HG02763 (cell line): ENCODE measurements around the gene RANBP3L.

Experiments used
- ATAC-seq: cut with Tn5 transposase; IDR thresholded peaks from one replicate; pipeline ENCODE4 v1.9.1; 2021; ENCODE audit warnings: mild to moderate bottlenecking, moderate library complexity; ENCODE audit not compliant: unreplicated experiment

RANBP3L gene

DNA sequence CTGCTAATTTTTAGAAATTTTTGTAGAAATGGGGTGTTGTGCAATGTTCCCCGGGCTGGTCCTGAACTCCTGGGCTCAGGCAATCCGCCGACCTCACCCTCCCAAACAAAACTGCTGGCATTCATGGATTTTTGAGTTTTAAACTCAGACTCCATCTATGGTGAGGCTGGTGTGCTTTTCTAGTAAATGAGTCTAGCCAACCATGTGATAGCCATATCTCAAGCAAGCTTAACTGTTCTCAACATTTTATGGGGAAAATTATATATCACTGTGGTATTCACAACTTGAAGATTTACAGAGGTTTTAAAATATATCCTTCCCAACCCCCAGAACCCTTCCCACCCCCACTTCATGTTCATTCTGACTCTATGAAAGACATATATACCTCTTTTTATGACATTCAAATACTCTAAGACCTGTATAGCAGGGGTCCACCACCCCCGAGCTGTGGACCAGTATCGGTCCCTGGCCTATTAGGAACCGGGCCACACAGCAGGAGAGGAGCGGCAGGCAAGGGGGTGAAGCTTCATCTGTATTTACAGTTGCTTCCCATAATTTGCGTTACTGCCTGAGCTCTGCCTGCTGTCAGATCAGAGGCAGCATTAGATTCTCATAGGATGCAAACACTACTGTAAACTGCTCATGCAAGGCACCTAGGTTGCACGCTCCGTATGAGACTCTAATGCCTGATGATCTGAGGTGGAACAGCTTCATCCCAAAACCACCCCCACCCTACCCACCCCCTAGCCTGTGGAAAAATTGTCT lies 55.5 kb downstream of the RANBP3L start:
- no peak for ATAC-seq

DNA sequence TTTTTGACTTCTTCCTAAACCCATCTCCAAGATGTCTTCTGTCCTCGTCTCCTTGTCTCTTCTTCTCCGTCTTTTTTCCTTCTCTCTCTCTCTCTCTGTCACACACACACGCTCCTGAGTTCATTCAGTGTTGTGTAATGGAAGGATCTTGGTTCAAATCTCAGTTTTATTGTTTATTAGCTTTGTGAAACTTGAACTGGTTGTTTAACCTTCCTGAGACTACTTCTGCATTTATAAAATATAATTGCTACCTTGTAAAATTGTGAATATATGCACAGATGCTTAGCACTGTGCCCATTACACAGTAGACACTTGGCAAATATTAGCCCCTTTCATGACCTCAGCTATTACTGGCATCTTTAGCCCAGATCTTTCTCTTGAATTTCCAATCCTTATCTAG lies 57.6 kb downstream of the RANBP3L start:
- ATAC-seq, result no peak

DNA sequence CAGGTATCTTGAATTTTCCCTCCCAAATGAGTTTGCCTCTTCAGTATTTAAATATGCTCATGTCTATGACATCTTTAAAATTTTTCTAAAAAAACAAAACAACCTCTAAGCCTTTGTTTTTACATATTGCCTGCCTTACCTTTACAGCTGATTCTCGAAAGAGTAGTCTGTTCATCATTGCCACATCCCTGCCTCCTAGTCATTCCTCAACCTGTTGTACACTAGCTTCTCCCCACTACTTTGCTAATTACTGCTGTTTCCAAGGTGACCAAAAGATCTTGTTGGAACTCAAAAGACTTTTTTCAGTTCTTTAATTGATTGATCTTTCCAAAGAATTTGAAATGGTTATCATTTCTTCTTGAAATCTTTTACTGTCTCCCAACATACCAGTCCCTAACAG lies 58.0 kb downstream of the RANBP3L start:
- no peak for ATAC-seq

DNA sequence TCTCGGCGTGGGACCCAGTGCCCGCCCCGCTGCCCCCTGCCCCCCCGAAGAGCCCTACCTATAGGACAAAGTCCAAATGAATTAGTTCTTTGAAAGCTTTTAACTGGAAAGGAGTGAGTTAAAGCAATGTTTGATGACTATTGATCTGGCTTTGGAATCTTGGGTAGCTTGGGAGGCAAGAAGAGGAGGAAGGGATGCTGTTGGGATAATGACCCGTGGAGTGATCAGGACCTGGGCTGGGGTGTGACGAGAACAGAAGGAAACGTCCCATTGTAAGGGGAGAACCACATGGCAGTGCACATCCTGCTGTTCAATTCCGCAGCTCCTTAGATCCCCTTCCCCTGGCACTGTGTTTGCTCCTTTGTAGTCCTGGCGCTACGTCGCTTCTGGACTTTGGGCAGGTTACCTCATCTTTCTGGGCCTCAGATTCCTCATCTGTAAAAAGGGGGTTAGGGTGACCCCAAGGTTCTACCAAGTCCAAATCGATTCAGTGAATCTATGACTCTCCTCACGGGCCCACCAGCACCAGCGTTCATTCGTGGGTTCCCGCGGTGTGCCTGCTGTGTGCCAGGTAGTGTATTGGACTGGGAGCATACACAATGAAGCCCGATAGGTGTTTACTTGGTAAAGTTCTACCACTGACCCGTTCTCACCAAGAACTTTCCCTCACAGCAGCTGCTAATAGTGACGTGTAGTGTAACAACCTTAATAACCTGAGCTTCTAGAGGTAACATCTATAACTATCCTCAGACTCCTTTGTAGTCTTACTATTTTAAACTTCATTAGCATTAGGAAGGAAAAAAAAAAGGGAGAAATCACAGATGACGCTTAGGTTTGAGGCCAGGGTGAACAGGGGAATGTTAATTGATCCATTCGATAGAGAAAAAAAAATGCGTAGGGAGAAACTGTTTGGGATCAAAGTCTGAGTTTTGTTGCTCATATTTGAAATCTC lies 58.9 kb downstream of the RANBP3L start:
- ATAC-seq, result no peak

DNA sequence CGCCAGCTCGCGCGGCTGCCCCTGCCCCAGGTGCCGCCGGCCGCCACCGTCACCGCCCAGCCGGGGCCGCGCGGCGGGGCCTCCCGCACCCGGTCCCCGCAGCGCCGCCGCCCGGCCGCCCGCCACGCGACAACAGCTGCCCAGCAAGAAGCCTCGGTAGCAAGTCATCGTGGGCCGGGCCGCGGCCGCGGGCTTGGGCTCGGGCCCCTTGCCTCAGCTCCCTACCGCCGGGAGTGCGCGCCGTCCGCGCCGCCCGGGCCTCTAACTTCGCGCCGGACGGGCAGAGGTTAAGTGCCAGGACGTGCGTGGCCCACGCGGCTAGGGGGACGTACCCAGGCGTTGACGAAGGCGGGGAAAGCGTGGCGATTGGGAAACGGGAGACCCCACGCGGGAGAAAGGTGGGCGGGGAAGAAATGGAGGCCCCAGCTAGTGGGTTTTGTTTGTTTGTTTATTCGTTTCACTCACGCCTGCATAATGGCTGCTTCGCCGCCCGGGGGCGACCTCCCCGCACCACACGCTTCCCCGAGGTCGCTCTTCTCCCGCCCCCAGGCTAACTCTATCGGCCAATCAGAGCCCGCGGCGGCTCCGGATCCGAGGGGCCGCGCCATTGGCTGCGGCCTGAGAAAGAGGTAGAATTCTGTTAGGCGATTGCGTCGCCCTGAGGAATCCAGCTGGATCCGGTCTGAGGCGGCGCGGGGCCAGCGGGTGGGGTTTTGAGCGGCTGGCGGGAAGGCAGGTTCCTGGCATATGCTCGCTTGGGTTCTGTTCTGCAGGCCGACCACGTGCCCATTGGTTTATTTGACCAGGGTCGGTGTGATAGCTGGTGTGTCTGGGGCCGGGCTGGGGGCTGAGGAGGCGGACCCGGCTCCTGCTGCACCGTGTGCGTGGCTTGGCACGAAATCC lies 59.8 kb downstream of the RANBP3L start, which contains the start of gene NADK2:
Gene NADK2, minus strand, starts transcription at position 295 of the 903 bp plus-strand sequence. Its CDS starts 127 bp downstream, at position 168.
- ATAC-seq, result peak; percentile 92

DNA sequence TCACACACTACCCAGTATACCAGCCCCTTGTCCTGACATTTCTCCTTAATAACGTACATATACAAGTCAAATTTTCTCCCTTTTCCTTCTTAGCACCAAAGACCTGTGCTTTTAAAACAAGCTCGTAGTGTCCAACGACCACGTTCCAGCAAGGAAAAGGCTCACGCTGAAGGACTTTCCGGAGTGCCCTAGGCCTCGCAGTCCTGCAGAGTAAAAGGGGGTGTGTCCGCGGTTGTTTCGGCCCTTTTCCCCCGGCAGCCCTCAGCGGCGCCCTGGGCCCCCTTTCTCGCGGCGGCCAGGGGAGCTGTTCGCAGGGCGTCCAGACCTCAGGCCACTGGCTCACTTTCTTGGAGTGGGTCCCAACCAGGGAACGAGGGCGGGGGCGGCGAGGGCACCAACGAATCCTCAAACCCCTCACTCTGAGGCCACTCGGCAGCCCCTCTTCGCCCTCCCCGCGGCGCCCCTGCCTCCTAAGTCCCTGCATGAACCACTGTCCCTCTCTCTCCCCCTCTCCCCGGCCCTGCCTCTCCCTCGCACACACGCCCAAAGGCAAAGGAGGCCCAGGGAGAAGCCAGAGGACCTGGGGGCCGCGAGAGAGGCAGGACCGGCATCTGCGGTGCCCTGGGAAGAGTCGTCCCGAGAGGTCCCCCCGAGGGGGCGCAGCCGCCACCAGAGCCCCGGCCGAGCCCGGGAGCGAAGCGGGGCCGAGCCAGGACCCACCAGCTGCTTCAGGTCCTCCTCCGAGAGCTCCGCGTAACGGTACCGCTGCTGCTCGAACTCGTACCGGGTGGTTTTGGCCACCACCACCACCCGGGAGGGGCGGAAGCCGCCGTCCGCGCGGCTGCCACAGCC lies 60.7 kb downstream of the RANBP3L start:
- peak; percentile 21 for ATAC-seq

DNA sequence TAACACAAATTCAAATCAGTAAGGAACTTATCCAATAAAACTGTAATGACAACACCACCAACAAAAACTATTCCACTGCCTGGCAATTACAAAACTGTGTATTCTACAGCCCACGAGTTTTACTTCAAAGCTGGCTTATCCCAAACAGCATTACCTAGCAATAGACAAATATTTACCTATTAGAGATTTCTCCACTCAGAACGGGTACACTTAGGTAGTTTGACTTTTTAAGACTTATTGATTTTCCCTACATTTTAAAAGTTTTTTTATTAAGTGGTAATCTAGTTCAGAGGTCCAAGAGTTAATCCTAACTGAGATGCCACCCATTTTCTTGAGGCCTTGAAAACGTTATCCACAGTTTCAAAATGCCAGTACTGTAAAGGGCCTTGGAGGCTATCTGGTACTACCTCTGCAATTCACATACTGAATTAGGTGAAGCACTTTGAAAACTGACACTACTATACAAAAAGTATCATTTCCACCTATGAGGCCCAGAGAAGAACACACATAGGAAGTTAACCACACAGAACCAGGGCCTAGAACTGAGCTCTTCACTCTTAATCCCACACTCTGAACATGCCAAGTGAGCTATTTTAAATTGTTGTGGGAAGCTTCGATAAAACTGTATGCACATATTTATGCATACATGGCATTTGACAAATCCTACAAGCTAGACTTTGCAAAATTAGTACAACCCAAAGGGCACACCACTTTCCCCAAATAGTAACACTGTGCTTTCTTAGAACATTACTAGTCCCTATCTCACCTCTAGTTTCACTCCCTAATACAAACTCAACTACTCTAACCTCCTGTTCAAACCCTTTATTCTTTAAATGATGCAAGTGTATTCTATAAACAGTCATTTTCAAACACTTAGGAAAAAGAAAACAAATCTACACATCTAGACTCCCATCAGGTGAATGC lies 62.1 kb downstream of the RANBP3L start:
- no peak for ATAC-seq

DNA sequence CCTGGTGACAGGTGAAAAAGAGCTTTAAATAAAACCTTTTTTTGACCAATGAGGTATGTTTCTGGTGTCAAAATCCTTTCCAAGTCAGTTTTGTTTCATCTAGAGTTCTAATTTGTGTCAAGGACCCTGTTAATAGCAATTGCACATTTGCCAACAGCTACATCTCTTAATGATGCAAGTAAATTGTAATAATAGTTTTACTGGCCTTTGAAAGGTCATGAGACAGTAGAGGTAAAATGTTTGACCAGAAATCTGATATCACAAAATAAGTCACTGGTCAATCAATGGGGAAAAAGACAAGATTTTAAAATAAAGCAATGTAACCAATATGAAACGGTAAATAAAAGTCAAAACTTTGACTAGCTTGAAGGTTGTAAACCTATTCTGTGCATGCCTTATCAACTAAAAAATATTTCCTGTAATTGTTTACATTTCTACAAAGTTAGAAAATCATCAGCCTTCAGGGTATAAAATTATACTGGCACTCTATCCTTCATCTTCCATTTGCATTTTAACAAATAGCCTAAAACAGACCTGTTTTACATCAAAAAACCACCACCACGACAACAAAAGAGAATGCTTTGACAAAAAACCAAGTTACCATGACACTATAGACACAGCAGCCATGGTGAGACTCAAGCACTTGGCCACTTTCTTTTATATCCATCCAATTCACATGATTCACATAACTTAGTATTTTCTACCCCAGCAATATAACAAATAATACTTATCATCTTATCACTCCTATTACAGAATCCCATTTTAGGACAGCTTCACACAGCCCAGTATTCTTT lies 63.0 kb downstream of the RANBP3L start:
- ATAC-seq, result no peak

DNA sequence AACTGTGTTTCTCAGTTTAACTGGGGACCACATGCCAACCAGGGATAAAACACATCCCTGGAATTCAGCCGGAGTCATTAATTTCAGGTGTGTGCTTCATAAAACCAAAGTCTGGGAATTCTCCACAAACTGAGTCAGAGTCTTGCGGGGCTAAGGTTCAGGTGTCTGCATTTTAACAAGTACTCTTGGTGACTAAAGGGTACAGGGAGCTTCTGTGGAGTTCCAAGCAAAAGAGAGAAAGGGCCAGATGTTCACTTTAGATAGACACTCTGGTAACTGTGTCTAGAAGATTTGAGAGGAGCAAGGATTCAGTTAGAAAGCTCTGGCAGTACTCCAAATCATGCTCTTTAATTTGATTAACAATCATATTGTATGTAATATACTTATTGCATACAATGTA lies 64.0 kb downstream of the RANBP3L start:
- ATAC-seq, result no peak

DNA sequence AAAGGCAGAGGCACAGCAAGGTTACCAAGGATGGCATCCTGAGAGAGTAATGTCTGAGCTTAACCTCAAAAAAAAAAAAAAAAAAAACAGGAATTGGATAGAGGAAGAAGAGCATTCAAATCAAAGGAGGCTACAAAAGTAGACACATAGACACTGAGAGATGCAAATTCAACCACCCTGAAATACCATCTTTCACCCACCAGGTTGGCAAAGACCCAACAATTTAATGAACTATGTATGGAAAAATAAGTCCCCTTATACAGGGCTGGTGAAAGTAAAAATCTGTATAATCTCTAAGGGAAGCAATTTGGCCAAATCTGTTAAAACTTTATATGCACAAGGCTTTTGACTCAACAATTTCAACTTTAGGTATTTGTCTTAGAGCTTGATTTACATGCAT lies 64.9 kb downstream of the RANBP3L start:
- ATAC-seq, result no peak

DNA sequence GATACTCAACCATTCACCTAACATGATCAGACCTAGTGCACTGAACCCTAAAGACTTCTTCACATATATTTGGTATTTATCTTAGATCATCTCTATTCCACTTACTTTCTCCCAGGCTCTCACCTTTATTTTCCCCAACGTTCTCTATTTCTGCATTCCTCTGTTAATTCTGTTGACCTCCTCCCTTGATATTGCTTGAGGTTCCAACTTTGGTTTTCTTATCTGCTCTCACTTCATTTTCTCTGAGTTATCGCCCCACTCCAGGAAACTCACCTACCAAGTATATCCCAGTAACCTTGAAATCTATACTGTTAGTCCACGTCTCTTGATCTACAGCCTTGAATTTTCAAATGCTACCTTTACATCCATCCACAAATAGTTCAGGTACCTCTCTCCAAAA lies 69.2 kb downstream of the RANBP3L start:
- ATAC-seq, result no peak

DNA sequence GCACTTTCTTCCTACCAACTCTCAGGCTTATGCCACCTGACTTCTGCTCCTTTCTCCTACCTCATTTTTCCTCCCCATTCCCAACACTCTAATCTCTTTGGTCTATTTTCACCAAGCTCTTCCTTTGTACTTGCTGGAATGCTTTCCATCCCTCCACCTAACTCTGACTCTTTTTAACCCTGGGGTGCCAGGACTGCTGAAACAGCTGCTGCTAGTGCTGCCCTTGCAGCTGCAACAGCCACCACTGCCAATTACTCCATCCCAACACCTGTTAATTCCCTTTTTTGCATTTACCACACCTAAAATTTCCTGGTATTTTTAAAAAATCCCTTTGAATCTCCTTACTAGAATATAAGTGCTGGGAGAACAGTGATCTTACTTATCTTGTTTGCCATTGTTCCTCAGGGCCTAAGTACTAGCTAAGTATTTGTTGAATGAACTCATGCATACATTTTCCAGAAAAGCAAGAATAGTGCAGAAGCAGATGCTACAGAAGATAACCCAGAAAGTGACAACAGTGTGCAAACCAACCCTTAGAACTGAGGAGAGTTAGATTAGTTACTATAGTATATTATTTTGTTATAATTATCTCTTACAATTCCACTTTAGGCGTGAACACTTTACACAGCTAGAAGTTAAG lies 71.4 kb downstream of the RANBP3L start:
- ATAC-seq, result no peak

DNA sequence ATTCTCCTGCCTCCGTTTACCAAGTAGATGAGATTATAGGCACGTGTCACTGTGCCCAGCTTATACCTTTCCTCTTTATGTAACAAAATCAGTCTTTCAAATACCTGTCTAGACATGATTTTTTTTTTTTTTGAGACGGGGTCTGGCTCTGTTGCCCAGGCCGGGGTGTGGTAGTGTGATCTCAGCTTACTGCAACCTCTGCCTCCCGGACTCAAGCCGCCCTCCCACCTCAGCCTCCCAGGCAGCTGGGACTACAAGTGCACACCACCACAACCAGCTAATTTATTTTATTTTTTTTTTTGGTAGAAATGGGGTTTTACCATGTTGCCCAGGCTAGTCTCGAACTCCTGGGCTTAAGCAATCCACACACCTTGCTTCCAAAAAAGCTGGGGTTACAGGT lies 73.2 kb downstream of the RANBP3L start:
- no peak for ATAC-seq

DNA sequence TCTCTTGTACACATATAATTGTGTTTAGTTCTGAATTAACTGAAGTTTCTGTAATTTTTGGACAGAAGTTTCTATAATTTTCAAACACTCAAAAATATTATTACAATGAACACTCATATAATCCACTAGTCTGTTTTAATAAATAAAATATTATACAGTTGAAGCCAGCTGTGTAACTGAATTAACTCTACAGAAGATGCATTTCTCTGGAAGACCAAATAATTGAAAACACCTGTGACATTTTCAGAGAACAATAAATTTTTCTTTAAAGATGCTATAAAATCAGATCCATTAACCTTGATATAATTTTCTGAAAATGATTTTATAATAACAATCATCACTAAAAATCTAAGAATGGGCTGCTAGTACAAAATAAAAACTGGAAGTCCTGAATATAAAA lies 74.7 kb downstream of the RANBP3L start:
- ATAC-seq, result no peak

DNA sequence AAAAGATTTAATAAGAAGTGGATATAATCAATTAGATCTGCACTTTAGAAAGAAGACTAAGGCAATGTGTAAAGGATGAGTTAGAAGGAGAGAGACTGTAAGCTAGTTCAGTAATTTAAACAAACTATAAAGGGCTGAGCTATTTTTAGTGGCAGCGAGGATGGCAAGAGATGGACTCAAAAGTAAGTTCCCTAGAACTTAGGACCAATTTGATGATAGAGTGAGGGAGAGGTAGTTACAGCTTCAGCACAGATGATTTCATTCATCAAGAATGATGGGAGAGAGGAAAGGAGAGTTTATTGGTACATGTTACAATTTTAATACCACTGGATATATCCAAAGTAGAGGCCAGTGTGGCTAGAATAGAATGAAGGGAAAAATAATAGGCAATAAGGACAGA lies 79.1 kb downstream of the RANBP3L start:
- ATAC-seq, result no peak

DNA sequence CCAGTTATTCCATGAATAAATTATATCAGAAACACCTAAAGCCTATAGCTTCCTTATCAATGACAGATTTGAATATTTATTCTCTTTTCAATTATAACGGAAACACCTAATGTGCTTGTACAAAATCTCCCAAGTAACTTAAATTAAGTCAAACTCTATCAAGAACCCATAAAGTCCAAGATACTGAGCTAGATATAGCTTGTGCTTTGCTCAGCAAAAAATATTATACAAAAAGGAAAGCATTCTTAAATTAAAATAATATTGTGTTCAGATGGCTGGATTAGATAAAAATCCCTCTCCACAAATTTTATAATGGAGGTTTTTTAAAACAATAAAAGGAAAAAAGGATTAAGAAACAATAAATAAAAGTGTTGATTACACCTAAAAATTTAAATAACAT lies 83.7 kb downstream of the RANBP3L start:
- no peak for ATAC-seq

DNA sequence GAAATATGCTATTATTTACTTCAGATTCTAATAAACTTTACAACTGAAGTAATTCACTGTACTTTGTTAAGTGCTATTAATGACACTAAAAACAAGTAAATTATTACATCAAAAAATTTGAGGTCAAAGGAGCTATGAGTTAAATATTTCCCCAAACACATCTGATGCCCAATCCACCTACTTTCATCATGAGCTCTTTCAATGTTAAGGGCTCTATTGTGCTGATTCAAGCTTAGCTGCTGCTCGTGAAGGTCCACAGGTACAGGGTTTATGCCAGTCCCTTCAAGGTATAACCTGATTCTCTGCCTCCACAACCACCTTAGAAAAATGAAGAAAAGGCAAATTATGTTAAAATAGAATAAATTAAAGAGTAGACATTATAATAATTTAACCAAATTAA lies 84.1 kb downstream of the RANBP3L start:
- no peak for ATAC-seq

DNA sequence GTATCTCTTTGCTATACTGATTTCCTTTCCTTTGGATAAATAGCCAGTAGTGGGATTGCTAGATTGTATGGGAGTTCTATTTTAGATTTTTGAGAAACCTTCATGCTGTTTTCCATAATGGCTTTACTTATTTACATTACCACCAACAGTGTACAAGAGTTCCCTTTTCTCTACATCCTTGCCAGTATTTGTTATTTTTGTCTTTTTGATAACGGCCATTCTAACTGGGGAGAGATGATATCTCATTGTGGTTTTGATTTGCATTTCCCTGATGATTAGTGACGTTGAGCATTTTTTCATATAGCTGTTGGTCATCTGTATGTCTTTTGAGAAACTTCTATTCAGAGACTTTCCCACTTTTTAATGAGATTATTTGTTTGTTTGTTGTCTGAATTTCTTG lies 85.8 kb downstream of the RANBP3L start:
- ATAC-seq, result no peak
